ENCODE measurements around the gene CLIP4.
A peak's percentile ranks its signal among the peaks of the same experiment; 100 is the strongest.

The CLIP4 gene

DNA sequence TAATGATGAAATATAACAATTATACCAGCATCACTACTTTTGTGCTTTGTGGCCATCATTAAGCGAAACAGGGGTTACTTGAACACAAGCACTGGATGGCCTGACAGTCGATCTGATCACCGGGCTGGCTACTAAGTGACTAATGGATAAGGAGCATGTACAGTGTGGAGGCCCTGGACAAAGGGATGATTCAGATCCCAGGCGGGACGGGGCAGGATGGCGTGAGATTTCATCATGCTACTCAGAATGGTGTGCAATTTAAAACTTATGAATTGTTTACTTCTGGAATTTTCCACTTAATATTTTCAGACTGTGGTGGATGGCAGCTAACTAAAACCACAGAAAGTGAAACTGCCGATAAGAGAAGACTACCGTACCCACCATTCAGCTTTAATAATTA, 7.0 kb upstream of the CLIP4 start:
- Histone ChIP-seq H3K9ac (ENCODE audit: low read length) (no peak overlapping the region), H3K27me3 (ENCODE audit: control insufficient read depth, insufficient read depth, low read length) (no peaks in the 10 kb centered on the region), H3K36me3 (ENCODE audit: control insufficient read depth, insufficient read depth, low read length) (no peaks in the 10 kb centered on the region), H3K27ac (ENCODE audit: low read depth, low read length) (no peak overlapping the region), H3K4me3 (ENCODE audit: low read length) (no peak overlapping the region), H3K4me1 (ENCODE audit: control insufficient read depth, insufficient read depth, low read length) (no peaks in the 10 kb centered on the region)

DNA sequence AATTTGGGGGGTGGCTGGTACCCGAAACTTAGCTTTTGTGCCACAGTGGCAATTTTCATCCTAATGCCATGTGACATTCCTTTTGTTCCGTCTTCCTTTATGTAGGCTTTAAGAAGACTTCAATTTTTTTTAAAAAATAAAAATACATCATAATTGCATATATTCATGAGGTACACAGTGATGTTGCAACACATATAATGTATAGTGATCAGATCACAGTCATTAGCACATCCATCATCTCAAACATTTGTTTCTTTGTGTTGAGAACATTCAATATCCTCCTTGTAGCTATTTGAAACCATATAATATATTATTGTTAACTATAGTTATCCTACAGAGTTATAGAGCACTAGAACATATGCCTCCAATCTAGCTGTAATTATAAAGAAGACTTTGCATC, 6.0 kb upstream of the CLIP4 start:
- H3K9ac ChIP-seq (ENCODE audit: low read length): no peak overlapping the region
- H3K27ac ChIP-seq (ENCODE audit: low read depth, low read length): no peak overlapping the region
- H3K27me3 ChIP-seq (ENCODE audit: control insufficient read depth, insufficient read depth, low read length): no peaks in the 10 kb centered on the region
- no peak overlapping the region for H3K4me3 ChIP-seq (ENCODE audit: low read length)
- H3K36me3 ChIP-seq (ENCODE audit: control insufficient read depth, insufficient read depth, low read length): no peaks in the 10 kb centered on the region
- H3K4me1 ChIP-seq (ENCODE audit: control insufficient read depth, insufficient read depth, low read length): no peaks in the 10 kb centered on the region

DNA sequence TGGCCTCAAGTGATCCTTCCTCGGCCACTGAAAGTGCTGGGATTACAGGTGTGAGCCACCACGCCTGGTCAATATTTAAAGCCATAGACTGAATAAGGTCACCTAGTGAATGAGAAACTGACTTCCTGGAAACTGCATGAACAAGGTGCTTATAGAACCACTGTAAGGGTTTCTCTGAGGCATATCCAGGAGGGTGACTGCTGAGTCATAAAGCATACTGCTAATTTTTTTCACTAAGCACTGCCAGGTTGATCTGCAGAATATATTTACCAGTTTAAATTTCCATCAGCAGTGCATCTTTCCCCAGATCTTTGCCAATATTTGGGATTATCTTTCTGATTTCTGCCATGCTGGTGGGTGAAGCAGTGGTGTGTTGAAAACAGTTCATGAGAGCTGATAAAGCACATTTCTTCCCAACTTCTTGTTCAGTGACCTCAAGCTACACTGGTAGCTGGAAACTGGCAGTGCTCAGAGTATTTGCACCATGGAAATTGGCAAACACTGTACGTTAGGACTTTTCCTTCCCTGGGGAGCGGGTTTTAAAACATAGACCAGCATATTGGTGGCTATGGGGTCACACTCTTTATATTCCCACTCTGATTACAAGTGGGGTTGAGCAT, 4.2 kb upstream of the CLIP4 start:
- H3K4me1 ChIP-seq (ENCODE audit: control insufficient read depth, insufficient read depth, low read length): no peaks in the 10 kb centered on the region
- H3K27me3 ChIP-seq (ENCODE audit: control insufficient read depth, insufficient read depth, low read length): no peaks in the 10 kb centered on the region
- H3K36me3 ChIP-seq (ENCODE audit: control insufficient read depth, insufficient read depth, low read length): no peaks in the 10 kb centered on the region
- no peak overlapping the region for H3K27ac ChIP-seq (ENCODE audit: low read depth, low read length)
- no peak overlapping the region for H3K4me3 ChIP-seq (ENCODE audit: low read length)
- H3K9ac ChIP-seq (ENCODE audit: low read length): no peak overlapping the region

DNA sequence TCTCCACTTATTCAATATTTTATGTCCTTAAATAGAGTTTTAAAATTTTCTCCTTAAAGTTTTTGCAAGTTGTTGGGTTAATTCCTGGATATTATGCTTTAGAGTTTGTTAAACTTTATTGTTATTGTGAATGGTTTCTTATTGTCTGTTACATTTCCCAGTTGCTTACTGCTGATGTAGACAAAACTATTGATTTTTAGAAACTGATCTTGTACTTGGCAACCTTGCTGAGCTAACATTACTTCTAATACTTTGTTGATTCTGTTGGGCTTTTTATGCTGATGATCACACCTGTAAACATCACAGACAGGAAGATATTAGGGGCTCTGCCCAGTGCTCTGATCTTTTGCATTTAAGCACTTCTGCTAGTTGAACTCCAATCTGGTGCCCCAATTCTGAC, 2.8 kb upstream of the CLIP4 start:
- Histone ChIP-seq H3K27ac (ENCODE audit: low read depth, low read length) (no peak overlapping the region), H3K27me3 (ENCODE audit: control insufficient read depth, insufficient read depth, low read length) (no peaks in the 10 kb centered on the region), H3K4me3 (ENCODE audit: low read length) (no peak overlapping the region), H3K9ac (ENCODE audit: low read length) (no peak overlapping the region), H3K36me3 (ENCODE audit: control insufficient read depth, insufficient read depth, low read length) (no peaks in the 10 kb centered on the region), H3K4me1 (ENCODE audit: control insufficient read depth, insufficient read depth, low read length) (peaks cover 3% of the 10 kb centered on the region)

DNA sequence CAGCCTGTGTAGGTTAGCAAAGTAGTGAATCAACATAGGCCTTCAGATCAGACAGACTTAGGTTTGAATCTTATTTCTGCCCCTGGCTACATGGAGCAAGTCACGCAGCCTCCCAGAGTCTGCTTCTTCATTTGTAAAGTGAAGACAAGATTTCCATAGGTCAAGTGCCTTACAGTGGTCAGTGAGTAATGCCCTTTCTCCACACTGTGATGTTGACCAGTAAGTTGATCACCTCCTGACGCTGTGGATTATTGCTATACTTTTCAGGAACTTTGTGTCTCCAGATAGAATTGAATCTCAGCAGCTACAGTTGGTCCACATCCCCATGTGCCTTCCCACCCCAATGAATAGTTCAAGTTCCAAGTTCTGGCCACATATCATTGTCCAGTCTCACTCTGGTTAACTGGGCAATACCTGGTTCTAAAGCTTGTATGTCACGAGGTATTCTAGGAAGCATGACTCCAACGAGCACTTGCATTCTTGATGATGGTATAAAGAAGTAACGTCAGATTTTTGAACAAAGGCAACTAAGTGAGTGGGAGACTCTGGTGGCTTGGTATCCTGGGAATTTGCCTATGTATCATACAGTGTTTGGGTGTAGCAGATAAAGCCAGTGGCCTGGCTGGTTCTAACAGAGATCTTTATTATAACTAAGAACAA, 2.1 kb upstream of the CLIP4 start:
- Histone ChIP-seq H3K27me3 (ENCODE audit: control insufficient read depth, insufficient read depth, low read length) (no peaks in the 10 kb centered on the region), H3K9ac (ENCODE audit: low read length) (no peak overlapping the region), H3K36me3 (ENCODE audit: control insufficient read depth, insufficient read depth, low read length) (no peaks in the 10 kb centered on the region), H3K4me3 (ENCODE audit: low read length) (no peak overlapping the region), H3K4me1 (ENCODE audit: control insufficient read depth, insufficient read depth, low read length) (peaks cover 3% of the 10 kb centered on the region), H3K27ac (ENCODE audit: low read depth, low read length) (no peak overlapping the region)

DNA sequence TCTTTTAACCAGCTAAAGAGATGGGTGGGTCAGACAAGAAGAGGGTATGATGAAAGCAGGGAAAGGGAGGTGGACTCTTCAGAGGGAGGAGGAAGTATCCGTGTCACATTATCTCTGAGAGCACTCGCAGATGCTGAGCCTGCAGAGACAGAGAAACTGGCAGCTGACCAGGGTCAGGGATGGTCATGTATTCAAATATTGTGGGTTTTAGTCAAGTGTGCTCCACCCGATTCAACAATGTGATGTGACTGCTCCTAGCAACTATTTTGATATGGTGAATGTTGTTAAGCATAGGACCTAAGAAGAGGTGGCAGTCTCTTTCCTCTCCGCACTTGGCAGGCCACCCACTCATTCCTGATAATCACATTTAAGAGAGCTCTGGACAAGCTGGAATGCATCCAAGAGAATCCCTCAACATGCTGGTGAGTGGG, 1.3 kb upstream of the CLIP4 start:
- Histone ChIP-seq H3K4me3 (ENCODE audit: low read length) (no peak overlapping the region), H3K4me1 (ENCODE audit: control insufficient read depth, insufficient read depth, low read length) (peaks cover 3% of the 10 kb centered on the region), H3K36me3 (ENCODE audit: control insufficient read depth, insufficient read depth, low read length) (no peaks in the 10 kb centered on the region), H3K27ac (ENCODE audit: low read depth, low read length) (no peak overlapping the region), H3K27me3 (ENCODE audit: control insufficient read depth, insufficient read depth, low read length) (no peaks in the 10 kb centered on the region), H3K9ac (ENCODE audit: low read length) (no peak overlapping the region)

DNA sequence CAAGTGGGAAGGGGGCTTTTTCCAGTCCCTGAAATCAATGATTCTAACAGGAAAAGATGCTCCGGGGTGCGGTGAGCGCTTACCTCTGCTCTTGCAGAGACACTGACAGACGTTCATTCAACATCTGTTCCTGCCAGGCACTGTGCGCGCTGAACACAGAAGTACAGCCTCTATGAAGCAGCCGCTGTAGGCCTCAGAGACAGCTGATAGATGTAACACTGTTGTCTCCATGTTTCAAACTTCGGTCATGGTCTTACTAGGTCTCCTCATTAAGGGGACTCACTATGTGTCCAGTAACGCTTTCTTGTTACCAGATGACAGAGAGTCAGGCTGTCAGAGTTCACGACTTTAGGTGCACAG, 649 bp upstream of the CLIP4 start:
- no peaks in the 10 kb centered on the region for H3K36me3 ChIP-seq (ENCODE audit: control insufficient read depth, insufficient read depth, low read length)
- peak overlapping the region; percentile 67 for H3K4me3 ChIP-seq (ENCODE audit: low read length)
- H3K27me3 ChIP-seq (ENCODE audit: control insufficient read depth, insufficient read depth, low read length): no peaks in the 10 kb centered on the region
- H3K27ac ChIP-seq (ENCODE audit: low read depth, low read length): peak overlapping the region; percentile 82
- peaks cover 3% of the 10 kb centered on the region for H3K4me1 ChIP-seq (ENCODE audit: control insufficient read depth, insufficient read depth, low read length)
- no peak overlapping the region for H3K9ac ChIP-seq (ENCODE audit: low read length)

DNA sequence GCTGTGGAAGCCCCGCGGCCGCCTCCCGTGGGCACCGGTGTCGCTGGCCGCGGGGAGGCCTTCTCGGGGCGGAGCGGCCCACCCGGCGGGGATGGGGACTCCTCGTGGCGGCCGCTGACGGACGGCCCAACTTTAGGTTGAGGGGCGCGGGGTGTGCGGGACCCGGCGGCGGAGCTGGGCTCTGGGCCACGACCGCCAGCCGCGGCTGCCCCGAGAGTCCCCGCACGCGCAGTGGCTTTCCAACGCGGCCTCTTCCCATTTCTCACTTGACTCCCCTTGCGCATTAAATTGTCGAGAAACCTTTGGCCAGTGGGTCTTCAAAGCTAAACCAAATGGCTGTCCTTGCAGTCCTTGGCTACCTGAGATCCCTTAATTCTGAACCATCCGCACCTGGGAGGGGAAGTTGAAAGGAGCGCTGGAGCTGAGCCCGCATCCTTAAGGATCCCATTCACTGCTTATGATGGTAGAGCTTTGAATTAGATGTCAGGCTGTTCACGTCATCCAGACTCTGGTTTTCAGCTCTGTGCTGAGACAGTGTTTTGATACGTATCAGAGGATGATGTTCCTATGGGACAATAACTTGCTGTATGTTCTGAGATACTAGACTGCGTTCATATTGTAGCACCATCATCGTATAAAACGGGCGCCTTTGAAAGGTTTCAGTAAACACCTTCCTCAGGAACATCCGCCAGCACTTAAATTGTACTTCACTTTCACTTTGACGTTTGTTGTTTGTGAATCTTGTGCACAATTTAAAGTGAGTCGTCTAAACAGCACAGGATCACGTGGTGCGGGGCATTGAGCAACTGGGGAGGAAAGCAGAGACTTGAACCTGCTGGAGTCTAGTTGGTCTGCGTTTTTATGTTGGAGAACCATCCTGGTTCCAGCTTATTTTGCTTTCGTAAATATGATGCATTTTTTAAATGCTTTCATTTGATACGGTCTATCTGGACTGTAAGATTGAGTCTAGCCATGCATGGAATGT, 874 bp downstream of the CLIP4 start:
- Histone ChIP-seq H3K27ac (ENCODE audit: low read depth, low read length) (peak overlapping the region; percentile 82), H3K27me3 (ENCODE audit: control insufficient read depth, insufficient read depth, low read length) (no peaks in the 10 kb centered on the region), H3K9ac (ENCODE audit: low read length) (peak overlapping the region; percentile 60), H3K36me3 (ENCODE audit: control insufficient read depth, insufficient read depth, low read length) (no peaks in the 10 kb centered on the region), H3K4me1 (ENCODE audit: control insufficient read depth, insufficient read depth, low read length) (peaks cover 3% of the 10 kb centered on the region), H3K4me3 (ENCODE audit: low read length) (peak overlapping the region; percentile 92)

DNA sequence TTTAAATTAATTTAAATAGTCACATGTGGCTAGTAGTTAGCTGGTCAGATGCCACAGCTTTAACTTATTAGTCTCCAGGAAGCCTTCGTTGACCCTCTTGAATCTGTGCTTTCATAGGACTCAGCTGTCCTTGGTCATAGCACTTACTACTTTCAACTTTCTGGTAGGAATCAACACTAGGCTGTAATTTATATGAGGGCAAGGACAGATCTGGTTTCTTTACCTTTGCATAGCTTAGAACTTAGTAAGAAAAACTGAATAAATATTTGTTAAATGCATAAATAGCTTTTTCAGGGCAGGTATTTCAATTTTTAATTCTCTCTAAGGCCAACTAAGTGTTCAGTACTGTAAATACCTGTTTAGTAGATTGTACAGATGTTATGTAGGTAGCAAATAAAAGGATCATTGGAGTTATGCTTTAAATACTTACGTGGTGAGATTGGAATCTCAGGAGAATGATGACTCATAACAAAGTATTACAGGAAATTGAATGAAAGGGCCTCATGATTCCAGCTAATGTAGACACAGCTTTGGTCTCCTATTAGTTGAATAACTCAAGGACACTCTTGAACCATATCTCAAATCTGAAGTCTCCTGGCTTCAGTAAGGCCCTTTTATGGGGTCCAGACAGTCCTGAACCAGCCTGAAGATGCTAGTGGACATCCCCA, 2.6 kb downstream of the CLIP4 start:
- H3K27me3 ChIP-seq (ENCODE audit: control insufficient read depth, insufficient read depth, low read length): no peaks in the 10 kb centered on the region
- H3K27ac ChIP-seq (ENCODE audit: low read depth, low read length): no peak overlapping the region
- H3K4me1 ChIP-seq (ENCODE audit: control insufficient read depth, insufficient read depth, low read length): peaks cover 3% of the 10 kb centered on the region
- H3K4me3 ChIP-seq (ENCODE audit: low read length): no peak overlapping the region
- no peak overlapping the region for H3K9ac ChIP-seq (ENCODE audit: low read length)
- H3K36me3 ChIP-seq (ENCODE audit: control insufficient read depth, insufficient read depth, low read length): no peaks in the 10 kb centered on the region

DNA sequence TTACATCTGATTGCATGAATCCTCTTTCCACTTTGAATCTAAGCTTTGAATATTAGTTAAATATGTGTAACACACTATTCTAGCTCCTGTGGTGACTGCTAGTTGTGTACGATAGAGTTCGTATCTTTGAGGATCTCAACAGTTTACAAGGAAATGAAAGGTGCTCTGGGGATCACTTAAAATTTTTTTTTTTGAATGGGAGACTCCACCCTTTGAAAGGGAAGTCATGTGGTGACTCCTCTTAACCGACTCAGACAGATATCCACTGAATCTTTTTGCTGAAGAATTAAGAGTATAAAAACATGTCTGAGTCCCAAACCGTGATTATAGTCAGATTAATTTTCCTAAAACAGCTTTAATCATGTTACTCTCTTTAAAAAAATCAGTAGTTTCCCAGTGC, 4.0 kb downstream of the CLIP4 start:
- H3K4me3 ChIP-seq (ENCODE audit: low read length): no peak overlapping the region
- H3K27ac ChIP-seq (ENCODE audit: low read depth, low read length): no peak overlapping the region

DNA sequence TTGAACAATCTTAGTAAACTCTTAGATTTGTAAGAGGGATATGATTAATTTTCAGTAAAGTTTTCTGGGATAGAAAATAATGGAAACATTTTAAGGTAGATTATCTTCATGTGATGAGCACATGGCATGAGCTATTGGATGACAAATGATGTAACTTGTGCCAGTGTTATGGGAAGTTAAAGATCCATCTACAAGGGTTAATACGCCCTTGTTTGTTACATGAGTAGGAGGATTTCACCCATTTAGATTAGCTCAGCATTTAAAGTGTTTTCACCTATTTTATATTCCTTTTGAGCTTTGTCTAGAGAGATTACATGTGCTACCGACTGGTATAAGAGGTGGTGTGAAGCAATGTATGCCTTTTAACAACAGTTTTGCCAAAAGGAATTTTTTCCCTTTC, 5.6 kb downstream of the CLIP4 start:
- no peaks in the 10 kb centered on the region for H3K27me3 ChIP-seq (ENCODE audit: control insufficient read depth, insufficient read depth, low read length)
- no peak overlapping the region for H3K4me3 ChIP-seq (ENCODE audit: low read length)
- H3K9ac ChIP-seq (ENCODE audit: low read length): no peak overlapping the region
- H3K36me3 ChIP-seq (ENCODE audit: control insufficient read depth, insufficient read depth, low read length): no peaks in the 10 kb centered on the region
- no peak overlapping the region for H3K27ac ChIP-seq (ENCODE audit: low read depth, low read length)
- H3K4me1 ChIP-seq (ENCODE audit: control insufficient read depth, insufficient read depth, low read length): peaks cover 3% of the 10 kb centered on the region

More for the DNA sequence above, 4.0 kb downstream of the CLIP4 start:
- Histone ChIP-seq H3K9ac (ENCODE audit: low read length) (no peak overlapping the region), H3K27me3 (ENCODE audit: control insufficient read depth, insufficient read depth, low read length) (no peaks in the 10 kb centered on the region), H3K36me3 (ENCODE audit: control insufficient read depth, insufficient read depth, low read length) (no peaks in the 10 kb centered on the region), H3K4me1 (ENCODE audit: control insufficient read depth, insufficient read depth, low read length) (peaks cover 3% of the 10 kb centered on the region)
